Keratinocyte (primary cell): ENCODE data around the gene ARID1B. TPM values are rescaled to one million over a fixed set of nuclear protein-coding genes. Genes with fewer than 3 reads are reported as not detected.

Source experiments
- DNase-seq: peaks from one replicate; pipeline ENCODE4 v3.0.0-alpha.2; 2011; ENCODE audit warnings: low read depth, missing footprints, low spot score
- FAIRE-seq: peaks from 2 replicates; lab custom pipeline; 2011; peaks lifted over from hg19 to GRCh38; lab: Jason Lieb, UNC
- H2AFZ ChIP-seq: 2 replicates; pipeline ENCODE4 v1.6.0; 2012; ENCODE audit warnings: low read length, control low read depth, inconsistent platforms; ENCODE audit not compliant: control insufficient read depth
- H3K27ac ChIP-seq: 2 replicates; pipeline ENCODE4 v1.5.1; 2011; ENCODE audit warnings: low read length; ENCODE audit not compliant: control insufficient read depth, insufficient read depth
- H3K27me3 ChIP-seq: 3 replicates; pipeline ENCODE4 v1.6.0; 2011; ENCODE audit warnings: low read length; ENCODE audit not compliant: control insufficient read depth, insufficient read depth; ENCODE audit errors: extremely low read depth
- H3K36me3 ChIP-seq, 2 experiments: 2 replicates in 1 of 2; 3 replicates in 1 of 2; pipeline ENCODE4 v1.5.1; 2011; ENCODE audit warnings: low read length in 2 of 2, mild to moderate bottlenecking in 1 of 2; ENCODE audit not compliant: control insufficient read depth in 2 of 2, insufficient read depth in 2 of 2; ENCODE audit errors: extremely low read depth in 1 of 2
- H3K4me1 ChIP-seq: 3 replicates; pipeline ENCODE4 v1.5.1; 2011; ENCODE audit warnings: low read length; ENCODE audit not compliant: control insufficient read depth, insufficient read depth; ENCODE audit errors: extremely low read depth
- H3K4me2 ChIP-seq: 3 replicates; pipeline ENCODE4 v1.6.0; 2011; ENCODE audit warnings: low read depth, low read length; ENCODE audit not compliant: control insufficient read depth, insufficient read depth; ENCODE audit errors: extremely low read depth
- H3K4me3 ChIP-seq, 3 experiments: fragments of 200-600 bp in 1 of 3; sonication (generic) in 1 of 3; 2 replicates in 2 of 3; 3 replicates in 1 of 3; pipeline ENCODE4 v1.5.1; 2011 to 2016; ENCODE audit warnings: low read length in 3 of 3, mild to moderate bottlenecking in 3 of 3, control low read depth in 2 of 3, inconsistent platforms in 1 of 3, low read depth in 1 of 3, mixed read lengths in 1 of 3, mixed run types in 1 of 3, moderate library complexity in 1 of 3; ENCODE audit not compliant: control insufficient read depth in 2 of 3, insufficient read depth in 2 of 3; ENCODE audit errors: extremely low read depth in 1 of 3
- H3K79me2 ChIP-seq: 2 replicates; pipeline ENCODE4 v1.6.0; 2012; ENCODE audit warnings: low read length; ENCODE audit not compliant: control insufficient read depth, insufficient read depth
- H3K9ac ChIP-seq: 3 replicates; pipeline ENCODE4 v1.6.0; 2011; ENCODE audit warnings: low read length; ENCODE audit not compliant: control insufficient read depth, insufficient read depth; ENCODE audit errors: extremely low read depth
- H3K9me1 ChIP-seq: 3 replicates; pipeline ENCODE4 v1.6.0; 2011; ENCODE audit warnings: low read length; ENCODE audit not compliant: control insufficient read depth, insufficient read depth; ENCODE audit errors: extremely low read depth
- H3K9me3 ChIP-seq: 2 replicates; pipeline ENCODE4 v1.5.1; 2012; ENCODE audit warnings: low read depth, low read length; ENCODE audit not compliant: control insufficient read depth
- H4K20me1 ChIP-seq: 3 replicates; pipeline ENCODE4 v1.6.0; 2011; ENCODE audit warnings: low read length; ENCODE audit not compliant: control insufficient read depth, insufficient read depth; ENCODE audit errors: extremely low read depth
- EZH2 ChIP-seq: IDR thresholded peaks from one replicate; pipeline ENCODE4 v1.6.1; 2012; ENCODE audit warnings: inconsistent platforms, mild to moderate bottlenecking, low read length, moderate library complexity
- dilution Hi-C: fragments of 300-500 bp; cut with MboI; formaldehyde crosslinking; loops from one replicate; pipeline ENCODE4 v1.7.0; 2020; ENCODE audit warnings: low sequenced_read_pairs; ENCODE audit not compliant: extremely low pct_ligation_motif_present
- polyA plus RNA-seq, 5 experiments: library from polyadenylated mRNA; depleted of rRNA in 3 of 5; stranded (reverse) in 3 of 5; stranded (forward) in 1 of 5; unstranded in 1 of 5; fragments of >200 nt; gene quantifications; 1 replicate in 1 of 5; 2 replicates in 3 of 5; 3 replicates in 1 of 5; pipeline versions ENCODE4 v1.2.1 to v1.2.3, GENCODE V29; 2011 to 2012; ENCODE audit warnings: missing spikeins in 2 of 5, low read depth in 1 of 5, low replicate concordance in 1 of 5
- TF ChIP-seq, protein P1 (sequence below), 3 experiments: IDR thresholded peaks in 1 of 3; conservative IDR thresholded peaks in 1 of 3; optimal IDR thresholded peaks in 1 of 3; 2 replicates in 2 of 3; 3 replicates in 1 of 3; pipeline versions ENCODE3 to v1.5.1; 2011; ENCODE audit warnings: low read length in 3 of 3, mild to moderate bottlenecking in 3 of 3, moderate library complexity in 2 of 3, control low read depth in 1 of 3, inconsistent platforms in 1 of 3; ENCODE audit not compliant: insufficient read depth in 2 of 3; ENCODE audit errors: extremely low read depth in 1 of 3

Gene ARID1B
- polyA plus RNA-seq, 1 donor (not counting 4 experiments of a cell fraction or from before 2014, with no cell fraction given) = 14.9 TPM

DNA sequence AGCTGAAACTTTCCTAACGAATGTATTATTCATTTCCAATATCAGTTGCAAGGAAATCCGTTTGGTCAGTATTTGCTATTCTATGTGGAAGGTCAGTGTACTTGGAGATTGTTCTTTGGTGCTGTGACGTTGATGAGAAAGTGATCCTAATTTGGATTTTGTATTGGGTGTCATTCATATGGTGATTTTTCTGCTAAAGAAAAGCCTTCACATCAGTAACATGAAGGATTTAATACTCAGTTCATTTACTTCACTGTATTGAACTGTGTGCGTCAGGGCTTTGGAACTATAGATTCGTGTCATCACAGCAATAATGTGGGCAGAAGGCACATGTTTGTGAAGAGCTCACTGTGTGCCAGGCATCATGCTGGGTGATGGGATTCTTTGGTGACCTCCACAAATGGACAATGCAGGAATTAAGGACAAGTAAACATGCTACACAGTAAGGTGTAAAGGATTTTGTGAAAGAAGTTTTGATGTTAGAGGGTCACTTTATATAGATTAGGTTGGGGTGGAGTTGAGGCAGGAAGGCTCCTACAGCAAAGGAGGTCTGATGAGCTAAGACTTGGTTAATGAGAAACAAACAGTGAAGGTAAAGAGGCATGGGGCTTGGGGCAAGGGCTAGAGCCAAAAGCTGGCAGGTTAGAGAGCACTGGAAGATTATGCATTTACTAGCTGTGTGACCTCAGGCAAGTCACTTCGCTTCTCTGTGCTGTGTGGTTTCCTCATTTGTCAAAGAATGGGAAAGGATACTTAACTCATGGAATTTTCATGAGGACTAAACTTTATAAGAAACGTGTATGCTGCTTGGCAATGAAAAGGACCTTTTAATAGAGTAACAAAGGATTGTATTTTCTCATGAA is 12.1 kb downstream of the ARID1B start:
- DNase-seq = no peak
- Histone ChIP-seq H3K79me2 (peaks cover 98% of the 10 kb centered on the region), H3K36me3 (no peaks in the 10 kb centered on the region), H3K27ac (no peak overlapping the region), H3K4me2 (no peak overlapping the region), H3K9ac (no peak overlapping the region), H3K9me3 (no peaks in the 10 kb centered on the region), H3K4me3 (no peak overlapping the region), H3K9me1 (no peaks in the 10 kb centered on the region), H2AFZ (no peak overlapping the region), H3K4me1 (peaks cover 15% of the 10 kb centered on the region), H4K20me1 (peaks cover 3% of the 10 kb centered on the region), H3K27me3 (no peaks in the 10 kb centered on the region)
- FAIRE-seq = no peak
- dilution Hi-C loops = no loop called here
- TF ChIP-seq EZH2 = no peak
- TF ChIP-seq, protein P1, sequence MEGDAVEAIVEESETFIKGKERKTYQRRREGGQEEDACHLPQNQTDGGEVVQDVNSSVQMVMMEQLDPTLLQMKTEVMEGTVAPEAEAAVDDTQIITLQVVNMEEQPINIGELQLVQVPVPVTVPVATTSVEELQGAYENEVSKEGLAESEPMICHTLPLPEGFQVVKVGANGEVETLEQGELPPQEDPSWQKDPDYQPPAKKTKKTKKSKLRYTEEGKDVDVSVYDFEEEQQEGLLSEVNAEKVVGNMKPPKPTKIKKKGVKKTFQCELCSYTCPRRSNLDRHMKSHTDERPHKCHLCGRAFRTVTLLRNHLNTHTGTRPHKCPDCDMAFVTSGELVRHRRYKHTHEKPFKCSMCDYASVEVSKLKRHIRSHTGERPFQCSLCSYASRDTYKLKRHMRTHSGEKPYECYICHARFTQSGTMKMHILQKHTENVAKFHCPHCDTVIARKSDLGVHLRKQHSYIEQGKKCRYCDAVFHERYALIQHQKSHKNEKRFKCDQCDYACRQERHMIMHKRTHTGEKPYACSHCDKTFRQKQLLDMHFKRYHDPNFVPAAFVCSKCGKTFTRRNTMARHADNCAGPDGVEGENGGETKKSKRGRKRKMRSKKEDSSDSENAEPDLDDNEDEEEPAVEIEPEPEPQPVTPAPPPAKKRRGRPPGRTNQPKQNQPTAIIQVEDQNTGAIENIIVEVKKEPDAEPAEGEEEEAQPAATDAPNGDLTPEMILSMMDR (optimal IDR thresholded peaks at IDR 0.05 in 1 of 3, IDR thresholded peaks at IDR 0.05 in 1 of 3, conservative IDR thresholded peaks at IDR 0.05 in 1 of 3; ENCODE audit: extremely low read depth in 1 of 3, insufficient read depth in 2 of 3, low read length in 3 of 3) = no peak

DNA sequence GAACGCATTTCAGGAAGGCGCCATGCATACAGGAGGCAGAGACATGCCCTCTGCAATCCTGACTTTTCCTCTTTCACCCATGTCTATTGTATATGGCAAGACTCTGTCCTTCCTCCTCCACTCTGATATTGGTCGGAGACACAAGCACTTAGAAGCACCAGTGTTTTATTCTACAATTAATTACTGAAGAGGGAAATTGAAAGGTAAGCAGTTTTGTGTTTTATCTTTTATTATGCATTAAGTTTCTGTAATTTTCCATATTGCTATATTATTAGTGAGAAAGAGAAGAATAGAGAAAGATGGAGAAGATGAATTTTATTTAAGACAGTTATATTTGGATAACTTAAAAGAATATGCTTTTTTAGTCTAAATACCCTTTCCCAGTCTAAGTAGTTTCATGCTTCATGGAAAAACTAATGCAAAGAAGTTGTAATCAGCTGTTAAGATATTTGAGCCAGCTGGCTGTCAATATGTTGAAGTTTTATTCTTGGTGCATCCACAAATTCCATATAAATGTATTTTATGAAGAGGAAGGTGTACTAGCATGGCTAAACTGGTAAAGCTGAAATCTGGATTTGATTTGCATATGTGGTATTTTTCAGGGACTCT is 13.6 kb downstream of the ARID1B start:
- peaks cover 96% of the 10 kb centered on the region for H3K79me2 ChIP-seq
- peak overlapping the region in 1 of 3 experiments; percentile 22 for H3K4me3 ChIP-seq

More for the DNA sequence above, 13.6 kb downstream of the ARID1B start:
- no peak for TF ChIP-seq EZH2
- FAIRE-seq (no peak), DNase-seq (no peak)
- no peak overlapping the region for H2AFZ ChIP-seq
- no peaks in the 10 kb centered on the region for H3K36me3 ChIP-seq
- H3K9ac ChIP-seq = no peak overlapping the region
- no peaks in the 10 kb centered on the region for H3K9me3 ChIP-seq
- peak overlapping the region; percentile 55 for H3K4me2 ChIP-seq
- H3K27me3 ChIP-seq = no peaks in the 10 kb centered on the region
- dilution Hi-C loops = no loop called here
- peak overlapping the region; percentile 11 for H3K27ac ChIP-seq
- H3K9me1 ChIP-seq = no peaks in the 10 kb centered on the region
- peaks cover 3% of the 10 kb centered on the region for H4K20me1 ChIP-seq
- peaks cover 15% of the 10 kb centered on the region for H3K4me1 ChIP-seq
